ENCODE measurements around the gene DNAJA4.

The DNAJA4 gene

GRCh38 chr15:78282324-78282723 lies 18.0 kb downstream of the DNAJA4 start:
- no peak for DNase-seq

- DNase-seq = no peak
These were observed 20.4 kb downstream of the DNAJA4 start for GRCh38 chr15:78284758-78285157.

- no peak for DNase-seq
These were observed 25.9 kb downstream of the DNAJA4 start for GRCh38 chr15:78290222-78290621.

GRCh38 chr15:78291052-78291451 lies 26.7 kb downstream of the DNAJA4 start:
- DNase-seq = no peak

GRCh38 chr15:78291698-78292097 lies 27.3 kb downstream of the DNAJA4 start:
- DNase-seq = no peak

- DNase-seq = no peak
These were observed 27.9 kb downstream of the DNAJA4 start for GRCh38 chr15:78292219-78292618.

GRCh38 chr15:78299101-78299930 lies 35.0 kb downstream of the DNAJA4 start, which contains the start of gene SKIC8:
Gene SKIC8, minus strand, starts transcription at chr15:78299609. Its CDS starts 3,923 bp downstream, at chr15:78295686.
- DNase-seq = peak; percentile 92

GRCh38 chr15:78301326-78301725 lies 37.0 kb downstream of the DNAJA4 start:
- DNase-seq = no peak

- no peak for DNase-seq
These were observed 37.5 kb downstream of the DNAJA4 start for GRCh38 chr15:78301828-78302227.

- DNase-seq = no peak
These were observed 38.4 kb downstream of the DNAJA4 start for GRCh38 chr15:78302579-78303312.

GRCh38 chr15:78304216-78305066 lies 40.1 kb downstream of the DNAJA4 start:
- DNase-seq = no peak

GRCh38 chr15:78306176-78306774 lies 41.9 kb downstream of the DNAJA4 start:
- no peak for DNase-seq

- no peak for DNase-seq
These were observed 43.6 kb downstream of the DNAJA4 start for GRCh38 chr15:78307976-78308375.

- DNase-seq = peak; percentile 41
These were observed 44.2 kb downstream of the DNAJA4 start for GRCh38 chr15:78308422-78309032.

GRCh38 chr15:78311292-78311691 lies 46.9 kb downstream of the DNAJA4 start:
- DNase-seq = no peak

- no peak for DNase-seq
These were observed 48.2 kb downstream of the DNAJA4 start for GRCh38 chr15:78312536-78312935.

GRCh38 chr15:78312957-78313356 lies 48.6 kb downstream of the DNAJA4 start:
- no peak for DNase-seq

- DNase-seq = no peak
These were observed 49.0 kb downstream of the DNAJA4 start for GRCh38 chr15:78313383-78313782.

- no peak for DNase-seq
These were observed 49.8 kb downstream of the DNAJA4 start for GRCh38 chr15:78314181-78314581.

GRCh38 chr15:78315686-78316282 lies 51.4 kb downstream of the DNAJA4 start:
- no peak for DNase-seq

GRCh38 chr15:78316283-78317083 lies 52.1 kb downstream of the DNAJA4 start:
- DNase-seq = no peak
